Gastroesophageal sphincter (tissue), 3 donors: ENCODE results near the gene NKIRAS2.

Experiments
- POLR2A ChIP-seq, 2 donors: fragments of 450-650 bp; IDR thresholded peaks; one replicate each; pipeline ENCODE4 v1.6.1; 2017; ENCODE audit warnings: antibody characterized with exemption in 2 of 2, mild to moderate bottlenecking in 2 of 2, moderate library complexity in 1 of 2
- TF ChIP-seq, protein P1 (sequence below), 4 experiments: fragments of 200-600 bp in 2 of 4; fragments of 450-650 bp in 2 of 4; sonication (generic) in 1 of 4; IDR thresholded peaks; one replicate each; pipeline ENCODE4 v1.5.1; 2017 to 2019; ENCODE audit warnings: antibody characterized with exemption in 4 of 4, mild to moderate bottlenecking in 2 of 4, moderate library complexity in 2 of 4

DNA sequence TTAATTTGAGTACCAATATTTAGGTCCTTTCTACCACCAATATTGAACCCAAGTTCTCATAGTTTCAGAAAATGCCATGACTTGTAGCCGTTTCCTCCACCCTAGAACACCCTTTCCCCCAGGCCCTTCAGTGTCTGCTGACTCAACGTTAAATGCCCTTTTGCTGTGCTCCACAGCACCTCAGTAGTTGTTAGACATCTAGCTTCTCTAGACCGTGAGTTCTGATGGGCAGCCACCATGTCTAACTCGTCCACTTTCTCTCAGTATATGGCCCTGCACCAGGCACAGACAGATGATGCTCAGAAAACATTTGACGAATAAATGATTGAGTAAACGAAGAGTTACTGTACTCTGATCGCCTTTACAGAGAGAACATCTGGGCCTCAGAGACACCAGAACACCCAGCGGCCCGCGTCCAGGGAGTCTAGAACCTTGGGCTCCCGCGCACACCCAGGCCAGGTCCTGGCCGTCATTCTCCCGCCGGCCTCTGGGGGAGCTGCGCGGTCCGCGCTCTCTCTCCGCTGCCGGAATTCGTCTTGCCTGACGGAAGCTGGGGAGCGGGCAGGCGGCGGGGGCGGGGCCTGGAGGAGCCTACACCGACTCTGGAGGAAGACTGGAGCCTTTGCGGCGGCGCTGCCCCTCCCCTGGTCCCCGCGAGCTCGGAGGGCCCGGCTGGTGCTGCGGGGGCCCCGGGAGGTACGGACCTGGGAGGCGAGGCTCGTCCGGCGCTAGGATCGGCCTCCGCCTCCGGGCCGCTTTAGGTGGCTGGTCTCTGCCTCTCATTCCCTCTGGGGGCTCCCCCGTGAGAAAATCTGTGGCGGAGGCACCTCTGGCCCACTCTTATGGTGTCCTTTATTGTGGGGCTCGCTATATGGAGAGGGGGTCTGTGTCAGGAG is at the start of gene NKIRAS2:
- TF ChIP-seq, protein P1, sequence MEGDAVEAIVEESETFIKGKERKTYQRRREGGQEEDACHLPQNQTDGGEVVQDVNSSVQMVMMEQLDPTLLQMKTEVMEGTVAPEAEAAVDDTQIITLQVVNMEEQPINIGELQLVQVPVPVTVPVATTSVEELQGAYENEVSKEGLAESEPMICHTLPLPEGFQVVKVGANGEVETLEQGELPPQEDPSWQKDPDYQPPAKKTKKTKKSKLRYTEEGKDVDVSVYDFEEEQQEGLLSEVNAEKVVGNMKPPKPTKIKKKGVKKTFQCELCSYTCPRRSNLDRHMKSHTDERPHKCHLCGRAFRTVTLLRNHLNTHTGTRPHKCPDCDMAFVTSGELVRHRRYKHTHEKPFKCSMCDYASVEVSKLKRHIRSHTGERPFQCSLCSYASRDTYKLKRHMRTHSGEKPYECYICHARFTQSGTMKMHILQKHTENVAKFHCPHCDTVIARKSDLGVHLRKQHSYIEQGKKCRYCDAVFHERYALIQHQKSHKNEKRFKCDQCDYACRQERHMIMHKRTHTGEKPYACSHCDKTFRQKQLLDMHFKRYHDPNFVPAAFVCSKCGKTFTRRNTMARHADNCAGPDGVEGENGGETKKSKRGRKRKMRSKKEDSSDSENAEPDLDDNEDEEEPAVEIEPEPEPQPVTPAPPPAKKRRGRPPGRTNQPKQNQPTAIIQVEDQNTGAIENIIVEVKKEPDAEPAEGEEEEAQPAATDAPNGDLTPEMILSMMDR (IDR thresholded peaks at IDR 0.05): peak; percentile 93 to 100 (median 95)
- TF ChIP-seq POLR2A (IDR thresholded peaks at IDR 0.05): peak; percentile 38 to 62
